ENCODE measurements around the gene TTC13.

Gene TTC13

GRCh38 chr1:230870916-230871315 is 107.7 kb downstream of the TTC13 start:
- no peak for DNase-seq (ENCODE audit: low spot score)

- no peak for DNase-seq (ENCODE audit: low spot score)
Measured at GRCh38 chr1:230869500-230869899, 109.2 kb downstream of the TTC13 start.

GRCh38 chr1:230868736-230869385 is 109.8 kb downstream of the TTC13 start:
- no peak for DNase-seq (ENCODE audit: low spot score)

- DNase-seq (ENCODE audit: low spot score) = peak; percentile 78
Measured at GRCh38 chr1:230867903-230868735, 110.5 kb downstream of the TTC13 start, which contains the start of gene C1orf198. TSS of gene C1orf198 (minus strand) at chr1:230868521. CDS start at chr1:230868512, 9 bp downstream.

- peak; percentile 51 for DNase-seq (ENCODE audit: low spot score)
Measured at GRCh38 chr1:230867101-230867902, 111.4 kb downstream of the TTC13 start.

GRCh38 chr1:230866171-230867070 is 112.2 kb downstream of the TTC13 start:
- peak; percentile 60 for DNase-seq (ENCODE audit: low spot score)

- DNase-seq (ENCODE audit: low spot score) = no peak
Measured at GRCh38 chr1:230865062-230865817, 113.4 kb downstream of the TTC13 start.

- no peak for DNase-seq (ENCODE audit: low spot score)
Measured at GRCh38 chr1:230864441-230864840, 114.2 kb downstream of the TTC13 start.

GRCh38 chr1:230863449-230863848 is 115.2 kb downstream of the TTC13 start:
- DNase-seq (ENCODE audit: low spot score) = peak; percentile 67

- no peak for DNase-seq (ENCODE audit: low spot score)
Measured at GRCh38 chr1:230861970-230862595, 116.6 kb downstream of the TTC13 start.

GRCh38 chr1:230861489-230861888 is 117.2 kb downstream of the TTC13 start:
- DNase-seq (ENCODE audit: low spot score) = no peak

- DNase-seq (ENCODE audit: low spot score) = no peak
Measured at GRCh38 chr1:230860617-230861384, 117.9 kb downstream of the TTC13 start.

GRCh38 chr1:230858918-230859729 is 119.5 kb downstream of the TTC13 start:
- peak; percentile 99 for DNase-seq (ENCODE audit: low spot score)

GRCh38 chr1:230858236-230858820 is 120.3 kb downstream of the TTC13 start:
- DNase-seq (ENCODE audit: low spot score) = no peak

- DNase-seq (ENCODE audit: low spot score) = no peak
Measured at GRCh38 chr1:230857822-230858221, 120.8 kb downstream of the TTC13 start.

- peak; percentile 91 for DNase-seq (ENCODE audit: low spot score)
Measured at GRCh38 chr1:230857077-230857476, 121.6 kb downstream of the TTC13 start.

Measured in globus pallidus (tissue), 1 donor.